HS-5 (cell line): ENCODE results near the gene TASP1.

Experiments used
- DNase-seq: peaks from one replicate; pipeline ENCODE4 v3.0.0-alpha.2; 2012; ENCODE audit warnings: low read depth

Gene TASP1

GRCh38 chr20:13342469-13343242 is 296.1 kb downstream of the TASP1 start:
- DNase-seq: no peak

- DNase-seq: no peak
These were observed 296.9 kb downstream of the TASP1 start for GRCh38 chr20:13341737-13342393.

GRCh38 chr20:13340088-13340487 is 298.6 kb downstream of the TASP1 start:
- DNase-seq: no peak
